ENCODE data around the gene DAPK1.
"Not testable (repeated sequence)": the region's sequence is repeated elsewhere in the genome, so short reads cannot be mapped to it uniquely, and the experiment has no call there.

DAPK1 gene

DNA sequence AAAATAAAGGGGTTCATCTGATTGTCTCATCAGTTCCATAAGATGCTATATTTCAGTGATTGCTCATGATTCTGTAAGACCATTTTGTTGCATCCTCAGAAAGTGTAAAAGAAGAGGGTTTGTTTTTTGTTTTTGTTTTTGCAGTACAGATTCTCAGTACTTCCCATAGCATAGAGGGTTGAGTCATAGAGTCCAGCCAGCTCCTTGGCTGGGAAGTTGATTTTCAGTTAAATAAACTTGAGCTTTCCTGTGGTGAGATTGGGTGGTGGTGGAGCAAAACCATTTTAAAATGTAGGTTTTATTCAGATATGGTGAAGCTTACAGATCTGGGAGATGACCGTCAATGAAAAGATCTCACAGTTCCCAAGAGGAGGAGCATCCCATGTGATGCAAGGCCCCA, 48.2 kb downstream of the DAPK1 start:
- no peak for DNase-seq (ENCODE audit: low spot score)

DNA sequence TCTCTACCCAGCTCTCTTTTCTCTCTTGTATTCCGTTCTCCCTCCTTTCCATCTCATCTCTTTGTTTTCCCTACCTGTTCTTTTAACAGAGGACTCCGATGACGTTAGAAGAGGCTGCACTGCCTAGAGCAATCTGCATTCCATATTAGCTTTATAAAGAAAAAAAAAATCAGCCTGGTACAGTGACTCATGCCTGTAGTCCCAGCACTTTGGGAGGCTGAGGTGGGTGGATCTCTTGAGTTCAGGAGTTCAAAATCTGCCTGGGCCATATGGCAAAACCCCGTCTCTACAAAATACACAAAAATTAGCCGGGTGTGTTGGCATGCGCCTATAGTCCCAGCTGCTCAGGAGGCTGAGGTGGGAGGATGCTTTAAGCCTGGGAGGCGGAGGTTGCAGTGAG, 49.0 kb downstream of the DAPK1 start:
- no peak for DNase-seq (ENCODE audit: low spot score)

DNA sequence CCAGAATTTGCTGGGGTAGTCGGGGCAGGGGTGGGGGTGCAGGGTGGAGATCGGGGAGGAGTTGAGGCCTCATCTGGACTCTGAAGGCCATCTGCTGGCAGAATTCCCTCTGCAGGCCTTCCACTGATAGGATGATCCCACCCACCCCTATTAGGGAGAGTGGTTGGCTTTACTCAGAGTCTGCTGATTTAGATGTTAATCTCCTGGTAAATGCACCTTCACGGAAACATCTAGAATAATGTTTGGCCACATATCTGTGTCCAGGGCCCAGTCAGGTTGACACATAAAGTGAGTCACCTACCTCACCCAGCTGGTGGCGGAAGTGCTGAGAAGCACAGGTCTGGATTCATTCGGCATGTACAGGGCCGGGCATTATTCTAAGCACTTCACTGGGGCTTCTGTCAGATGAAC, 50.0 kb downstream of the DAPK1 start:
- no peak for DNase-seq (ENCODE audit: low spot score)

GRCh38 chr9:87548159-87548558, 50.5 kb downstream of the DAPK1 start:
- DNase-seq (ENCODE audit: low spot score): no peak

GRCh38 chr9:87549088-87549487, 51.4 kb downstream of the DAPK1 start:
- not testable (repeated sequence) for DNase-seq (ENCODE audit: low spot score)

- no peak for DNase-seq (ENCODE audit: low spot score)
These were observed 52.1 kb downstream of the DAPK1 start for GRCh38 chr9:87549791-87550190.

DNA sequence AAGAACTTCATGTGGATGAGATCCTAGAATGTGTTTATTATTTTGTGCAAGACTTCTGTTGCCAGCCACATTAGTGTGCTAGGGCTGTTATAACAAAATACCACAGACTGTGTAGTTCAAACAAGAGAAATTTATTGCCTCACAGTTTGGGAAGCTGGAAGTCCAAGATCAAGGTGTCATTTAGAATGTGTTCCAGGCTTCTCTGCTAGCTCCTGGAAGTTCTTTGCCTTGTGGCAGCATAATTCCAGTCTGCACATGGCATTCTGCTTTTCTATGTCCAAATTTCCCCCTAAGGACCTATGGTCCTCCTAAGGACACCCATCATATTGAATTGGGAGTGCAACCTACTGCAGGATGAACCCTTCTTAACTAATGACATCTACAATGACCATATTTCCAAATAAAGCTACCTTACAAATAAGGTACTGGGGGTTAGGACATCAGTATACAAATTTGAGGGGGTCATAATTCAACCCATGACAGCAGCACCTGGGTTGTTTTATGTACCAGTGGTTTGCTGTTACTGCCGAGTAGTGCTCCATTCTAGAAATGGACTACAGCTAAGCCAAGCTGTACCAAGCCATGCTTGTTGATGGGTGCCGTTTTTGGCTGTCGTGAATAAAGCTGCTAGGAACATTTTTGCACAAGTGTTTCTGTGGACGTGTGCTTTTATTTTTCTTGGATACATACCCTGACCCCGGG, 52.7 kb downstream of the DAPK1 start:
- DNase-seq (ENCODE audit: low spot score): no peak

- DNase-seq (ENCODE audit: low spot score): no peak
These were observed 54.1 kb downstream of the DAPK1 start for GRCh38 chr9:87551772-87552217.

DNA sequence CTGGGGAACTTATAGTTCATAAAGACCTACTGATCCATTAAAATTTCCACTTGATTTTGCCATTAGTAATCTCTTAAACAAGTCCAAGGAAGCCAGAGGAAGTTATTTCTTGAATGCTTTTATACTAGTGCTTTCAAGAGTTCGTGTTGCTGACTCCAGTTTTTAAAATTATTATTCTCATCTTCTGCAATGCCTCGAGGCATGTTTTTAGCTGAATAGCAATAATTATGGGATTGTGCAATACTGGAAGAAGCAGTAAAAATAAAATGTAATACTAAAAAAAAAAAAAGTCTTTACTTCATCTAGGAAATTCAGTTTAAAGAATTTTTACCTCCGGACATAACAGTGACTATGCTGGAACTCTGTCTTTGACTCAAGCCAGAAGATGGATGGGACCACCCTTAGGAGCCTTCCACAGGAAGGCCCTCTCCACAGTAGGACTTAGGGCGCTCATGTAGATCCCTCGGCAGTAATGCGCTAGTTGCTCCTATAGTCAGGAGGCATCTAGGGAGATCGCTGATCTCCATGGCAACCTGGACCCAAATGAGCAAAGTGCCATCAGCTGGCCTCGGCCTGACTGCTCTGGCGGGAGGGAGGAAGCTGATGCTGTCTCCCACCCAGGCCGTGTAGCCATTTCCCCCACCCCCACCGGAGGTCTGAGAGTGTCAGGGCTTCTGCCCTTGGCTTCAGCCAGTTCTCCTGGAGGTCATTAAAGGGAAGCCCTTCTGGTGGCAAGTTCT, 56.7 kb downstream of the DAPK1 start:
- no peak for DNase-seq (ENCODE audit: low spot score)

GRCh38 chr9:87554976-87555375, 57.3 kb downstream of the DAPK1 start:
- DNase-seq (ENCODE audit: low spot score): no peak

- DNase-seq (ENCODE audit: low spot score): no peak
These were observed 58.4 kb downstream of the DAPK1 start for GRCh38 chr9:87556039-87556438.

- no peak for DNase-seq (ENCODE audit: low spot score)
These were observed 59.2 kb downstream of the DAPK1 start for GRCh38 chr9:87556821-87557220.

DNA sequence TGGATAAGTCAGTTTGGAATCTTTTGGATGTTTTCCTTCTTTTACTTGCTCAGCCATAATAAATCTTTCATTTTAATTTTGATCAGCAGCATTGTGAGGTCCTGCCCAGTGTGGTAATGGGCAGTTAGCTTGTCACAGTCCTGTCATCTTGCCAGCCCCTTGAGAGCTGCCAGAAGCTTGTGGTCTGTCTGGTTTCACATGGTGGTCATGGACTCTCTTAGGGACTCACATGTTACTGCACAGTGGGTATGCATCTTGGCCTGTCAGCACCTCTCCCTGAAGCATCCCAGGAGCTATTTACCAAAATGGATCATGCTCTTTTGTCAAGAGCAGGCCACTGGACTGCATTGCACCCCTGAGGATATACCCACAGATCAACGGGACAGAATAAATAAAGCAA, 60.3 kb downstream of the DAPK1 start:
- DNase-seq (ENCODE audit: low spot score): no peak

DNA sequence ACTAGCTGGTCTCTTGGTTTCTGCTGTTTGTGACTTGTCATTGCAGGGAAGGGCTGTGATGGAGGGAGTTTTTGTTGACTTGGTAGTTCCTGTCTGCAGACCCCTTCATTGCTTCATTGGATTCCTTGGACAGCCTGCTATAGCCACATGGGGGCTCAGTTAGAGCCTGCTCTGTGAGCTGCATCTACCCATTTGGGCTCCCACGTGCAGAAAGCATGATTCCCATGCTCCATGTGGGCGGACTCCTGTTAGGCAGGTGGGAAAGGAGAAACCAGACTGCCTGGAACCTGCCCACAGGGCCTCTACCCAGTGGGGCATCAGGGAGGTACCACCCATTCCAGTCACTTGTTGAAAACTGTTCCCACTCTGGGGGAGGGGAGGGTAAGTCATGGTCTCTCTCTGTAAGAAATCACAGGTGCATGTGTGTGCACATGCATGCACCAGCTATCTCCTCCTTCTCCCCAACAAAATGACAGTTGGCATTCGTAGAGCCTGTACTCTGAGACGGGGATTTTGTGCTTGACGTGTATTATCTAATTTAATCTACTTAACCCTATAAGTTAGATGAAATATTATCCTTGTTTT, 61.0 kb downstream of the DAPK1 start:
- no peak for DNase-seq (ENCODE audit: low spot score)

DNA sequence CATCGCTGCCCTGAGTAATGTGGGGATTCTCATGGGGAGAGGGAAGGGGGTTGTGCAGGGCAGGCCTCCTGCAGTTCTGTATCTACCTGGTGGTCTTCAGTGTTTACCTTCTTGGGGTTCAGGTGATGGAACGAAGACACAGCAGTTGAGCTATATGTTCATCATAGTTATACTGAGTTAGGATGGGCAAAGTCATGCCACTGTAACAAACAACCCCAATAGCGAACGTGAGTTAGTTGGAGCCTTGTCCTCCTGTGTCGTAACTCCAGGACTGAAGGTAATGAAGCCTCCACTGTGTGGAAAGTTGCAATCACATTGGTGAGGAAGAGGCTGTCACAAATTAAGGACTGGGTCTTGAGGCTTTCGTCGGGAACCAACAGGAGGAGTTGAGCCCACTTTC, 64.4 kb downstream of the DAPK1 start:
- no peak for DNase-seq (ENCODE audit: low spot score)

DNA sequence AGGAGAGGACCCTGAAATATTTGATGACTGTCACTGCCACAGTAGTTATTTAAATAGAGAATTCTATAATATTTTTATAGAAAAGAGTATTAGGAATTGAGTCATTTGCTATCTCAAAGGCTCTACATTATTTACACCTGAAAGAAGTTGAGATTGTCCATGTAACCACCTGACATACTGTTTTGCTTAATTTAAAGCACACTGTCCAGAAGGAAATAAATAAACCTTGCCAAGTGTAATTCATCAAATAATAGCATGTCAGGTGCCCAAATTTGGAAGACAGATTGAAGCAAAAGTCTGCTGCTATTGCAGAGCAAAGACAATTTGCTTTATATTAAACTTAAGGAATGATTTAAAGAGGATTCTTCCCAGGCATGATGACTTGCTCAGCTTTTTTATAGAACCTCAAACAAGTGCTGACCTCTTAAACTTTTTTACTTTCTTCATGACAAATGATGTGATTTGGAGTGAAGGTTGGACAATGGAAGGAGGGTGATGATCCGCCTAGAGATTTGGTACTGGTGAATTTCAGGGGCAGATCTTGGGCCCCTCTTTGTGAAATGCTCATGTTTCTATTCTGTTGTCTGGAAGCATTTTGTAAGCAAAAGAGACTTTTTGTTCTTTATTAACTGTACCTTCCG, 65.0 kb downstream of the DAPK1 start:
- no peak for DNase-seq (ENCODE audit: low spot score)

DNA sequence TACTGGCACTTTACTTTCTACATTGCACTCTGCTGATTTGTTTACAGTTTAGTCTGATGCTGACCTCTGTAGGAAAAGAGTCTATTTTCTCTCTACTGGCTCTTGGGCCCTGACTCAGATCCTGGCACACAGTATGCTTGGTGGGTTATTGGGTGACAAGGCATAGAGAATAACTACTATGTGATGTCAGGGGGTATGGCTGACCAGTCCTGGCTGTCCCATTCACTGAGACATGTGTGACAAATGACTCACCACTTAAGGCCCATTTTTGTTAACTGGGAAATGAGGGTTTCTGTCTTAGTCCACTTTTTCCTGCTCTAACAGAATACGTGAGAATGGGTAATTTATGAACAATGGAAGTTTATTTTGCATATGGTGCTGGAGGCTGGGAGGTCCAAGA, 66.4 kb downstream of the DAPK1 start:
- no peak for DNase-seq (ENCODE audit: low spot score)

GRCh38 chr9:87564791-87565241, 67.1 kb downstream of the DAPK1 start:
- no peak for DNase-seq (ENCODE audit: low spot score)

DNA sequence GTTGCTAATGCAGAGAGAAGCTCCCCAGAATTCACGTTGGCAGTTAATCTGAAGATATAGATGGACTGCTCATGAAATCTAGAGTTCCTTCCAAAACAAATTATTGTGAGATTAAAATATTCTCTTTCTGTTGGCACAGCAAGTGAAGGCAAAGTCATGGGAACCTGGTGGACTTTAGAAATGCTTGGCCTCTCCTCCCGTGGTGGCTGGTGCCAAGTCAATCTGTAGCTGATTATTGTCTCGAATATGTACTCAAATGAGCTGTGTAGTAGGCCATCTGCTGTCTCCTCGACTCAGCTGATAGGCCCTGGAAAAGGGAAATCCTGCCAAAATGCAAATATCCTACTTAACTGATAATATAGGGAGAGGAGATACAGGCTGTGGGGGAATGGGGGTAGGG, 69.3 kb downstream of the DAPK1 start:
- no peak for DNase-seq (ENCODE audit: low spot score)

DNA sequence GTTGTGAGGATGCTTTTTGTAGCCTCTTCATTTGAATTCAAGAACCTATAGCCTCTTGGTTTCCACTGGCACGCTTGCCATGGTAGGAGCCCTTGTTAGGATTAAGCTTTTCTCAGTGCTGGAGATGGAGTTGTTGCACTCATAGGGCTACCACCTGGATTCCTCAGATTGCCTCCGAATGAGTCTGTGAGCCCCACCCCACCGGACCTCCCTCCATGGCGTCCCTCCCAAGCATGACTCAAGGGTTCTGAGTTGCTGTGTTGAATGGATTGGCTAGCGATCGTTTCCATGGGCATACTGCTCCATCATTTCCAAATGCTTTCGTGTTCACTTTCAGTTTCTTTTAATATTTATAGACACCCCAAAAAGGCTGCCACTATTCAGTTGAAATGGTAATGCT, 69.9 kb downstream of the DAPK1 start:
- no peak for DNase-seq (ENCODE audit: low spot score)

- no peak for DNase-seq (ENCODE audit: low spot score)
These were observed 70.3 kb downstream of the DAPK1 start for GRCh38 chr9:87567983-87568382.

- no peak for DNase-seq (ENCODE audit: low spot score)
These were observed 70.7 kb downstream of the DAPK1 start for GRCh38 chr9:87568401-87568800.

DNA sequence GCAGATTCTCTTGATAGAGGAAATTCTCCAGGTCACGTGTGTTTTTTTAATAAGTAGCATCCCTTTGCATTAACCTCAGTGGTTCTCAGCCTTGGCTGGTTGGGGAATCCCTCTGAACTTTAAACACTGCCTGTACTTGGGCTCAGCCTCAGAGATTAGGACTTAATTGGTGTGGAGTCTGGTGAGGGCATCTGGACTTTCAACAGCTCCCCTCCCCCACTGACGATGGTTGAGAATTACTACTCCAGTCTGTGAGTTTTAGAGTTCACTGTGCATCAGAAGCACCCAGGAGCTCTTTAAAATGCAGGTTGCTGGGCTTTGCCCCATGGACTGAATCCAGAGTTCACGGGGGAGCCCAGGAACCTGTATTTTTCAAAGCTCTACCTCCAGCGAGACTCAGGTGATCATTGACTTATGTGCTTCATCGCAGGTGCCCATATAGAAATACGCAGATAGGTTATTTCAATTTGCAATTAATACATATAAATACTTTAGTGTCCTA, 71.4 kb downstream of the DAPK1 start:
- DNase-seq (ENCODE audit: low spot score): no peak
